ENCODE data around the gene GTSE1. TPM values are rescaled to one million over a fixed set of nuclear protein-coding genes. Genes with fewer than 3 reads are reported as not detected.

GTSE1 gene
- polyA plus RNA-seq, 1 of the 3 experiments (the other 2 are of a cell fraction): 12.2 TPM

- no peaks in the 10 kb centered on the region for H3K9me3 ChIP-seq
- CTCF ChIA-PET: interaction anchor here (0.7 to 7.4 kb wide), 3 partner anchors 12 to 188 kb away, joined by 3 to 66 read pairs (median 6); no protein-coding TSS in a partner anchor
- no peak overlapping the region for H2AFZ ChIP-seq (ENCODE audit: low read depth)
- peaks cover 1% of the 10 kb centered on the region; the same call in 1 of the 2 replicates for H4K20me1 ChIP-seq (ENCODE audit: insufficient read depth)
- H3K9ac ChIP-seq: no peak overlapping the region
- peaks cover 93% of the 10 kb centered on the region for H3K79me2 ChIP-seq (ENCODE audit: insufficient read depth)
- TF ChIP-seq SIN3A (IDR thresholded peaks at IDR 0.05; ENCODE audit: borderline replicate concordance, low read depth, low read length) (no peak), EP300 (IDR thresholded peaks at IDR 0.05; ENCODE audit: borderline replicate concordance in 1 of 2, low read depth in 1 of 2, low read length in 1 of 2) (no peak), USF2 (IDR thresholded peaks at IDR 0.05; ENCODE audit: borderline replicate concordance, low read depth, low read length) (no peak), IRF3 (IDR thresholded peaks at IDR 0.05; ENCODE audit: low read depth, low read length) (no peak), REST (IDR thresholded peaks at IDR 0.05; ENCODE audit: low read depth, low read length) (no peak), GATA2 (CRISPR knock-in tag; IDR thresholded peaks at IDR 0.05) (no peak), MXI1 (IDR thresholded peaks at IDR 0.05; ENCODE audit: low read depth, low read length) (no peak), EZH2phosphoT487 (IDR thresholded peaks at IDR 0.05; ENCODE audit: borderline replicate concordance, low read depth) (no peak), RAD21 (IDR thresholded peaks at IDR 0.05; ENCODE audit: low read length) (no peak), RXRA (IDR thresholded peaks at IDR 0.05; ENCODE audit: borderline replicate concordance, low read depth) (no peak), ELF1 (IDR thresholded peaks at IDR 0.05) (no peak), TCF12 (IDR thresholded peaks at IDR 0.05) (no peak), FOXM1 (IDR thresholded peaks at IDR 0.05; ENCODE audit: low read depth) (no peak), MAX (IDR thresholded peaks at IDR 0.05; ENCODE audit: low read depth) (no peak), TEAD4 (IDR thresholded peaks at IDR 0.05; ENCODE audit: borderline replicate concordance, insufficient read depth) (no peak)
- H3K4me2 ChIP-seq: no peak overlapping the region
- peaks cover 4% of the 10 kb centered on the region for H3F3A ChIP-seq (replicated peaks; ENCODE audit: insufficient read depth)
- no peaks in the 10 kb centered on the region for H3K9me2 ChIP-seq
- no peak for DNase-seq
- no peaks in the 10 kb centered on the region; a peak in 1 of 4 replicates for H3K4me1 ChIP-seq (ENCODE audit: control insufficient read depth in 1 of 2, insufficient read depth in 2 of 2, low read depth in 1 of 2, low read length in 1 of 2)
- peaks cover 0 to 9% of the 10 kb centered on the region in 2 experiments for H3K36me3 ChIP-seq (replicated peaks in 1 of 2; ENCODE audit: control insufficient read depth in 1 of 2, insufficient read depth in 2 of 2, low read length in 1 of 2)
- H3K27ac ChIP-seq (ENCODE audit: low read depth in 2 of 2, low read length in 1 of 2): no peak overlapping the region
- H3K4me3 ChIP-seq (ENCODE audit: low read depth in 2 of 2, low read length in 1 of 2): no peak overlapping the region
- POLR2A ChIA-PET: interaction anchor here (1.2 kb wide), 1 partner anchor 13 kb away, joined by 3 read pairs; the partner anchor contains the start of gene GTSE1
- no peaks in the 10 kb centered on the region for H3K27me3 ChIP-seq (ENCODE audit: insufficient read depth)
- over 99% methylated on average over 12 of the region's 15 CpGs for WGBS (ENCODE audit: low lambda C conversion rate)
Observed at GRCh38 chr22:46309526-46310085, 12.9 kb downstream of the GTSE1 start.
